ENCODE data around the gene ZNF783.

Gene ZNF783

DNA sequence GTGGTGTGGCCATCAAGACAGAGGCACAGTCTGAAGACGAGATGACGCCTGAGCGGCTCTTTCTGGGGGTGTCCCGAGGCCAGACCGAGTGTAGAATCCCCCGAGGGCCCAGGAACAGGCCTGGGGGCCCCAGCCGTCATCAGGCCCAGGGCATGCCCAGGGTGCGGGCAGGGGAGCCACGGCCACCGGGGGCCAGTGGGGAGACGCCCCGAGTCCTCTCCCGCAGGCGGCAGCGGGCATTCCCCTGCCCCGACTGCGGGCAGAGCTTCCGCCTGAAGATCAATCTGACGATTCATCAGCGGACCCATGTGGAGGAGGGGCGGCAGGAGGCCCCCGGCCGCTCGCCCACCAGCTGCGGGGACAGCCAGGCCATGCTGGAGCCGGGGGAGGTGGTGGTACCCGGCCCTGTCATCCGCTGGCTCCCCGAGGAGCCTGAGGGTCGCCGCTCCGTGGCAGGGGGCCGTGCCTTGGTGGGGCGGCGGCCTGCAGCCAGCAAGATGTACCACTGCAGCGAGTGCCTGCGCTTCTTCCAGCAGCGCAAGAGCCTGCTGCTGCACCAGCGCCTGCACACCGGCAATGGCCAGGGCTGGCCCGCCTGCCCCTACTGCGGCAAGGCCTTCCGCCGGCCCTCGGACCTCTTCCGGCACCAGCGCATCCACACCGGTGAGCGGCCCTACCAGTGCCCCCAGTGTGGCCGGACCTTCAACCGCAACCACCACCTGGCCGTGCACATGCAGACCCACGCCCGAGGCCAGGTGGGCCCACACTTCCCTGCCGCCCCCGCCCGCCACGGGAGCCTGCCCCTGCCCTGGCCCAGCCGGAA is 19.7 kb downstream of the ZNF783 start:
- DNase-seq (ENCODE audit: low spot score) = no peak

DNA sequence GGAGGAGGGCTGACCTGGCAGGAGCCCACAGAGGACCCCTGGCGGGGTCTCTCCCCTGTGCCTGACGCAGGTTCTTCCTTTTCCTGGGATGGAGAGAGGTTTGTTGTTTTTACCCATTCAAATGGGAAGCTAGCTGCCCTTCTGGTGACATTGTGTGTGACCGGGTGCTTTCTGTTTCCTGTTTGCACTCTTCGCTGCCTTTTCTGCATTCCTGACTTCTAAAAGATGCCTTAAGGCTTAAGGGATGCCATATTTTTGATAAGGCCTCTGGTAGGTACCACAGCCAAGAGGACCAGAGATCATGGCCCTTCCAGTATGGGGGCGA is 20.3 kb downstream of the ZNF783 start:
- no peak for DNase-seq (ENCODE audit: low spot score)

DNA sequence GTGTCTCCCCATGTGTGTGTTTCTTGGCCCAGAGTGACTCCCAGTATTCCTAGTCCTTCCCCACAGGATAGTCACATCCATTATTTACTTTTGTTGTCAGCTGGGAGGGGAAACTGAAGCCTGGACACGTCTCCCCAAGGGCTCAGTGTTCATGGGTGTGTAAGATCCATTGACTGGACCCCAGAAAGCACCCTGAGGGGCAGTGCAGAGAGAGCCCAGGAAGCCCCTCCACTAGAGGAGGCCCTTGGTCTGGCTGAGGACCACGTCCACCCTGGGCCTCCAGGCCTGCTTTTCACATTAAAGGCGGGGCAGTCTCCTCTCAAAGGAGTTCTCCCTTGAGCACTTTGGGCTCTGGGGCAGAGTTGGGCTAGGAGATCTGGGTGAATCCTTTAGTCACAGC is 21.3 kb downstream of the ZNF783 start:
- no peak for DNase-seq (ENCODE audit: low spot score)

DNA sequence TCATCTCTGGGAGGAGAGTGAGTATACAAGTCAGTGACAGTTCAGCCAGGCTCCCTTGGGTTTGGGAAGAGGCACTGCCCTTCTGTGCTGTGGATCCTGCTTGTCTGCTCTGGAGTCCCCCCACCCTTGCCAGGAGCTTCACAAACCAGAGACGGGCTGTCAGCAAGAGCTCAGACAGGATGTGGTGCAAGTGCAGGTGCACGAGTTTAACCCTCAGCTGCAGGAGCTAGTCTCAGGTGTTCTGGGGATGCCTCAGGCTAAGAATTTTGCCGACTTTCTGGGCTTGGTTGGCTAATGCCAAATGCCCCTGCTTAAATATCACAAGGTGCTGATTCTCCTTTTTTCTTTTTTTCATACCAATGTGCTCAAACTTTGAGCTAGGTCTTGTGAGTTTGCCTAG is 22.3 kb downstream of the ZNF783 start:
- DNase-seq (ENCODE audit: low spot score) = no peak

DNA sequence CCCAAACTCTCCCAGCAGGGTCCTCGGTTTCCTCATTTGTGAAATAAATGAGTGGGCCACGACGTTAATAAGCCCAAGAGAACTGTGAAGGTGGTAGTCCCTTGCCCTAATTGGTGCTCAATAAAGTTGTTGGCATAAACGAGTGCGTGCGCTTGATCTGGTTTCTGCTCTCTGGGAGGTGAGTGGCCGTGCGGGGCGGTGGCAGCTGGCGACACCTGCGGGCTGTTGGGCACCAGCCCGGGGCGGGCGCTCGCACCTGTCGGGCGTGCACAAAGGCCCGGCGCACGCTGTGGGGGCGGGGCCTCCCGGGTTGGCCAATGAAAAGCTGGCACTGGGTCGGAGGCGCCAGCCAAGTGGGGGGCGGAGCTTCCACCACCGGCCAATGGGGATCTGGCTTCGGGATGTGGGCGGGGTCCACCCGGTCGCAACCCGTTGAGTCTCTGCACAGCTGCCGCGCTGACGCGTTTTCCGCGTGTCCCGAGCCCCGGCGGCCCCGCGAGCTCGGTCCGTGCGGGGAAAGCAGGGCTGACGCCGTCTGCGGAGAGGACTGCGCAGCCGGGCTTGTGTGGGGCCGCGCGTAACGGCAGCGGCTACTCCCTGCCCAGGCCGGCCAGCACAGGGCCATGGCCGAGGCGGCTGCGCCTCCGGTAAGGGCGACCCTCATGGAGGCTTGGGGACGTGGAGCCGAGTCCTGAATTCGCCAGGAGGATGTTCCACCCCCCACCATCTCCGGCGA is 23.0 kb downstream of the ZNF783 start:
- peak; percentile 90 for DNase-seq (ENCODE audit: low spot score)

DNA sequence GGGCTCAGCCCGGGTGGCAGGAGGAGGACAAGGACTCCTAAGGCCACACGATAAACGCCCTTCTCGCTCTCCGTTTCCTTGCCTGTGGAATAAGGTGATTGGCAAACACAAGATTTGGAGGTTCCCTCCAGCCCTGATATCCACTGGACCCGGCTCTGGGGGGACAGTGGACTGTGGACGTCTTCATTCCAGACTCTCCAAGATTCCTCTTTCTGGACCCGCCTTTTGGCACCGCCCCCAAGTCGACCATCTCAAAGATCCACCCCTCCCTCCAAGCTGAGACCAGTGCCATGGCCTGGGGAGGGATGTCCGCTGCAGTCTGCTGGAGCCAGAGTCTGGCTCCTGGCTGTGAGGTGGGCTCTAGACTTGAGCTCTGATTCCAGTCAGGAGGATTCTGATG is 23.6 kb downstream of the ZNF783 start:
- no peak for DNase-seq (ENCODE audit: low spot score)

DNA sequence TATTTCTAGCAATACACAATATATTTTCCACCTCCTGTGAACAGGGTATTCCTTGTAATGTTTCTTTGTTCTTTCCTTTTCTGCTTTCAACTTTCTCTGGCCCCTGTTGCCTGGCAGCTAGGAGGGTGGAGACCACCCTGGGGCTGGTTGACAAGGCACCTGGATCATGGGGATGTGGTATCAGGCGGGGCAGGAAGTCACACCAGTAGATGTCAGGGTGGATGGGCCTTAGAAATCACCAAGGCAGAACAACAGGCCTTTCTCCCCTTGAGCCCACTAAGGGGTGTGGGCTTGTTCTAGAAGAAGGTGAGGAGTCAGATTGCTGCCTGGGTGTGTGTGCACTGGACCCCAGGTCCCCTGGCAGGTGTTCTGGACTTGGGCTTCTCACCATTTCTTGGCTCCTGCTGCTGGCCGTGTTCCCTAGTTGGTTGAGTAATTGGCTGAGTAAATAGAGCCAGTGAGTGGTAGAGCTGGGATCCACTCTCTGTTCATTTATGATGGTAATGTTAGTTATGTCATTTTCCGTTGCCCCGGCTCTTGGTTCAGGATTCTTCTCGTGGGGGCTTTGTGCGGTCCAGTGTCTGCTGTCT is 24.9 kb downstream of the ZNF783 start:
- DNase-seq (ENCODE audit: low spot score) = no peak

DNA sequence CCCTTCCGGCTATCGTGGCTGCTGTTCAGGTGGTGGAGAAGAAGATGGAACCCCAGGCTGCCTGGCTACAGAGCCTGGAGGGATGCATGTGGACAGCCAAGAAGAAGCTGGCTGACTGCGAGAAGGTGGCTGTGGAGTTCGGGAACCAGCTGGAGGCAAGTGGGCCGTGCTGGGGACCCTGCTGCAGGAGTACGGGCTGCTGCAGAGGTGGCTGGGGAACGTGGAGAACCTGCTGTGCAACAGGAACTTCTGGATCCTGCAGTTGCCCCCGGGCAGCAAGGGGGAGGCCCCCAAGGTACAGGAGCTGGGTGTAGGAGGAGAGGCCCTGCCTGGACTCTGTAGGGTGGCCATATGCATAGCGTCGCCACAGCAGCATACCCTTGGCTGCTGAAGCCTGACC is 25.6 kb downstream of the ZNF783 start:
- DNase-seq (ENCODE audit: low spot score) = no peak

DNA sequence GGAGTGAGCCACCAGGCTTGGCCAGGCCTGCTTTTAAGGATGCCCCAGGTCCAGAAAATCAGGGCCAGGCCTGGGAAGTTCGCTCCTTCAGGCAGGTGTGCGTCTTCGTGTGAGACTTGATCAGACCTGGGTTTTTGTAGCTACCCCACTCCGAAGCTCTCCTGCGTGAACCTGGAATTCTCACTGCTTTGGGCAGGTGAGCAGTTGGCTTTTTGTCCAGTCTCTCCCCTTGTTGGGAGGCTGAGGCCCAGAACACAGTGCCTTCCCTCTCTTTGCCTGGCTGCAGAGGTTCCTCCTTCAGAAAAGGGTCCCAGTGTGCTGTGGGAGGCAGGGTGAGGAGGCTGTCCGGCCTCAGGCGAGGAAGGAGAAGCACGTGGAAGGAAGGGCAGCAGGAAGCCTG is 27.3 kb downstream of the ZNF783 start:
- no peak for DNase-seq (ENCODE audit: low spot score)

DNA sequence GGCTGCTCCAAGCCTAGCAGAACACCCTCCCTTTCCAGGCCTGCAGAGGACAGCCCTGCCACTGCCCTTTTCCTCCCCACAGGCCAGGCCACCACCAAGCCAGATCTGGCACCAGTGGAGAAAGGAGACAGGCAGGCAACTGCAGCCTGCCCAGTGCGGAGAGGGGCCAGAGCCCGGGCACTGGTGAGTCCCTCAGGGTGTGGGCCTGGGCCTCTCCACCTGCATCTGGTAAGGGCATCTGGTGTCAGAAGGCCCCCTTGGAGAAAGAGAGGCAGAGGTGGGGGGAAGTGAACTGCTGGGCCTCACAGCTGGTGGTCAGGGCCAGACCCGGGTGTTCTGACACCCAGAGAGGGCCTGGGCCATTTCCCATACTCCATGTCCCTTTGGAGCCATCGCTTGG is 27.9 kb downstream of the ZNF783 start:
- DNase-seq (ENCODE audit: low spot score) = no peak

DNA sequence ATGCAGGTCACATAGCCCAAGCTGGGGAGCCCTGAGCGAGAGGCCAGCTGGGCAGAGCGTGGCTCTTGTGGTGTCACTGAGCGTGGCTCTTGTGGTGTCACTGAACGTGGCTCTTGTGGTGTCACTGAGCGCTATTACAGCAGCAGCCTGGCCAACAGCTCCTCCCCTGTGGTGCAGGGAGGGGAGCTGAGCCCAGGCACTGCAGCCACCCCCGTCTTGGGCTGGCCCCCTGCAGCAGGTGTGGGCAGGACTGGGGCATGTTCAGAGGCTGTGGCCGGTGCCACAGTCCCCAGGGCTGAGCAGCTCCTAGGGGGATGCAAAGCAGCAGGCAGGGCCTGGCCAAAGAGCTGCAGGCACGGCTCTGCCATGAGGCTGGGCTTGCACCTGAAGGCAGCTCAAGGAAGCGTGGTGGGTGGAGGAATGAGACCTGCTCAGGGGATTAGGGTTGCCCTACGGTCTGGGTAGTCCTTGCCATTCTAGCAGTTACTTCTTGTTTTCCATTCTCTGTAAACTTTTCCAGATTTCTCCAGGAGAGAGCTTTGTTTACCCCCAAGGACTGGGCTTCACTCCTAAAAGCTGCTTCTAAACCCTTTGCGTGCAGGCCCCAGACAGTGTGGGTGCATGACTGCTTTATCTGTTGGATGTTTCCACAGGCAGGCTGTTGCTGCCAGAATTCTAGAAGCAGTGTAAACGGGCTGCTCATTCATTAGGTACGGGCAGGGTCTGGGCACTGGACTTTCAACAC is 29.2 kb downstream of the ZNF783 start:
- no peak for DNase-seq (ENCODE audit: low spot score)

DNA sequence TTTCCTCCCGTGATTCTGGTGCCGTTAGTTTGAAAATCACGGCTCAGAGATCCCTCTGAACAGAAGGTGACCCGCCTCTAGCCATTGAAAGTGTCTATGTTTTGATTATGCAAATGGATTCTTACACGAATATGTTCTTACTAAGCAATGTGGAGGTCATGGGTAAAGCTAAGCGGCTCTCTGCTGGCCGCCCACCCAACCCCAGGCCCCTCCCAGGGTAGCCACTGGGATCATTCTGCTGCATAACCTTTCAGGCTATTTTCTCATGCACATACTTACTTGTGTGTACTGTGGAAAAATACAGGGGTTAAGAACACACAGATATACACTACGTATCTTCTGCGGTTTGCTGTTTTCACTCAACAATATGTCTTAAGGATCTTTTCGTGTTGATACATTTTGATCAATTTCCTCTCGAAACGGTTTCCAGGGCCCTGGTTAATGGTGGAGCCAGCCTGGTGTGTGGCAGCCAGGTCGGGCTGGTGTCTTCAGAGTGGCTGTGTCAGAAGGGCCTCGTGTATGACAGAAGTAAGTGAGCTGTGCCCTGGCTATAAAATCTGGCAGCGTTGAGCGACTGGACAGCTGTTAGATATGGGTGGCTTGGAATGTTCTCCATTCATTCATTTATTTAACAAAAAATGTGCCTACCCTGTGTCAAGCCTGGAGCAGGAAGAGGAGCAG is 29.9 kb downstream of the ZNF783 start:
- DNase-seq (ENCODE audit: low spot score) = no peak

DNA sequence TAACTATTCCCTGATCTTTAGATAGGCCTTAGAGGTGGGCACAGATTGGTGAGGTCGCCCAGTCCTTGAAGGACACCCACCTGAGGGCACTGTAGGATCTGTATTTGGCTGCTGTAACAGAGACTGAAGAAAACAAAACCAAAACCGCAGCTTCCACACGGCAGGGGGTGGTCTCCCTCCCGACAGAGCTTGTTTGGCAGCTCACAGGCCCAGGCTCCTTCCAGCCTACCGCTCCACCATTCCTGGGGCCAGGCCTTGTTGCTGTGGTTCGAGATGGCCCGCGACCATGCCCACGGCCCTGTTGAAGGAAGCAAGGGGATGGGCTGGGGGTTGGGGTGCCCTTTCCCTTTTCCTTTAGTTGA is 30.4 kb downstream of the ZNF783 start:
- DNase-seq (ENCODE audit: low spot score) = no peak

DNA sequence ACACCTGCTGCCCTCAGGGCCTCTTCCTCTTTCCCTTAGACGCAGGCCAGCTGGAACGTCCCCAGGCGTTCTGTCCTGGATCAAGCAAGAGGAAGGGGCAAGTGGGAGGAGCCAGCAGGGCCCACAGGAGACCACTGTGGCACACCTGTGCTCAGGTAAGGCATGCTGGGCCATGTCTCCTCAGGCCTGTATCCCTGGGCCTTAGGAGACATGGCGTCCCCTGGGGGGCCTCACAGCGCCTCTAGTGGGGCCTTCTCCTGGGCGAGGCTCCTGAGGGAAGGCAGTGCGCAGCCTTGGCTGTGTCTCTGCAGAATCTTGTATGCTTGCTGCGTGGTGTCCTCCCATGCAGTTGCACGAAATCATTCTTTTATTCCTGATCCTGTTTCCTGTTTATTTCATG is 31.3 kb downstream of the ZNF783 start:
- DNase-seq (ENCODE audit: low spot score) = no peak

DNA sequence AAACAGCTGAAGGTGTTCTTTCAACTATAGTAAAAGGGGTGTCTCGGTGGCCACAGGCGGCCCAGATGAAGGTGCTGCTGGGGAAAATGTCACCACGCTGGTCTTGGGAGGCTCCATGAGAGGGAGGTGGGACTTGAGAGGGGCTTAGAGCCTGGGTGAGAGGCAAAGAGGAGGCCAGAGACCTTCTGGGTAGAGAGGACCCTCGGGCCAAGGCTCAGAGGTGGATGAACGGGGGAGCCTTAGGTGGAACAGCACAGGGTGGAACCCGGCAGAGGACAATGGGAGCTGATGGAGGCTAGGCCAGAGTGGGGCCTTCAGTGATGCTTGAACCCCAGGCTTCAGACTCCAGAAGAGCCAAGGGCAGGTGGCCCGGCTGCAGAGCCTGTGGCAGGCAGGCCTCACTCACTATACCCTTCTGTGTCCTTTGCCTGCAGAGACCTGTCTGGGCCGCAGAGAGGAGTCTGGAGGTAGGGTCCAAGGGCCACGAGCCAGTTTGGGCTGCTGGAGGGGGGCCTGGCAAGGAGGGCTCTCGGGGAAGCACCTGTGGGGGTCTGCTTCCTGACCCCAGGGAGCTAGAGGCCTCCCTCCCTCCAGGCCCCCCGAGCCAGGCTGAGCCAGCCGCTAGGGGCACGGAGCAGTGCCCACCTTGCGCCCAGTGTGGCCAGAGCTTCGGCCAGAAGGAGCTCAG is 32.1 kb downstream of the ZNF783 start:
- DNase-seq (ENCODE audit: low spot score) = no peak

DNA sequence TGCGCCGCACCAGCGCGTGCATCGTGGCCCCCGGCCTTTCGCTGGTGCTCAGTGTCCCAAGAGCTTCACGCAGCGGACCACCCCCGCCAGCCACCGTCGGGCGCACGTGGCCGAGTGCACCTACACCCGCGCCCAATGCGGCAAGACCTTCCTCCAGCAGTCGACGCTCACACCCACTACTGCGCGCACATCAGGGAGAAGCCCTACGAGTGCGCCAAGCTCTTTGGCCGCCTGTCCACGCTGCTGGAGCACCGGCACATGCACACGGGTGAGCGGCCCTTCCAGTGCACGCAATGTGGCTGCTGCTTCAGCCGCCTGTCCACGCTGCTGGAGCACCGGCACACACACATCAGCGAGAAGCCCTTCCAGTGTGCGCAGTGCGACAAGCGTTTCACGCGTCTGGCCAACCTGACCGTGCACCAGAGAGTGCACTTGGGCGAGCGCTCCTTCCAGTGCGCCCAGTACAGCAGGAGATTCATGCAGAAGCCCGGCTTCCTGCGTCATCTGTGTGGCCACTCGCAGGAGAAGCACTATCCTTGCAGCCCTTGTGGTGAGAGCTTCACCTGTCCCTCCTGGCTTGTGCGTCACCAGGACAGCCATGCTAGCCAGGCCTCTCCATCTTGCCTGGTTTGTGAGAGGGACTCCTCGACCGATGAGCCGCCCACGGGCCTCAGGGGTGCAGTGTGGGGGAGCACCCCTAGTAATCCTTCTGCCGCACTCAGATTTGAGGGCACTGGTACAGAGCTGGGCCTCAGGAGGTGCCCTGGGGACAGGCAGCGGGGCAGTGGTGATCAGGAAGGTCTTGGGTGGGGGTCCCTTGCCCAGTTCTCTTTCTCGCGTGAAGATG is 32.9 kb downstream of the ZNF783 start:
- DNase-seq (ENCODE audit: low spot score) = no peak

DNA sequence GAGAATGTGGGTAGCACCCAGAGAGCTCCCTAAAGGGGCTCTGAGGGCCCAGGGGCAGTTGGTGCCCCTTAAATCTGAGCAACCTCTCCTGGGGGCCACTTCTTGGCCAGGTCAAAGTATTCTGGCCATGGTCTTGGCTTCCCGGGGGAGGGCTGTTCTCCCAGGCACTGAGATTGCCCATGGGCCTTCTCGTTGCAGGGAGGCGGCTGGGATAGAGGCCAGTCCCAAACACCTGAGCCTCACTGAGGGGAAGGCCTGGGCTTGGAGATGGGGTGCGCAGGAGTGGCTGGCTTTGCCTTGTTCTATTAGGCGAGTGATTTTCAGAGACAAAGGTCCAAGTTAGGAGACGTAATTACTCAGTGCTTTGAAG is 33.5 kb downstream of the ZNF783 start:
- no peak for DNase-seq (ENCODE audit: low spot score)

DNA sequence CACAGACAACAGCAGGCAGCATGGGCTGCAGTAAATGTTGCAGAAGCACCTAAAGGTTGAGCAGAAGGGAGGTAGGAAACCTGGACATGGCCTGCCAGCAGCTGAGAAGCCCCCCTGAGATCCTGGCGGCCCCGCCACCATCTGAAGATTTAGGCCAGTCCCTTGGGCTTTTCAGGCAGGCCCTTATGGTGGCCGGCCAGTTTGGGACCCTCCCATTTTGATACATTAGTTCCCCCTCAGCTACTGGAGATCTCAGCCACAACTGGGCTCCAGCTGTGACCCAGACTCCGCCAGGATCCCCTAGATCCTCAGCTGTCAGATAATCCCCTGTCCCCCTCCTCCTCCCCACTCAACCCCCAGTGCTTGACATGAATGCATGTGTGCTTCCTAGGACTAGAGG is 34.4 kb downstream of the ZNF783 start:
- no peak for DNase-seq (ENCODE audit: low spot score)

DNA sequence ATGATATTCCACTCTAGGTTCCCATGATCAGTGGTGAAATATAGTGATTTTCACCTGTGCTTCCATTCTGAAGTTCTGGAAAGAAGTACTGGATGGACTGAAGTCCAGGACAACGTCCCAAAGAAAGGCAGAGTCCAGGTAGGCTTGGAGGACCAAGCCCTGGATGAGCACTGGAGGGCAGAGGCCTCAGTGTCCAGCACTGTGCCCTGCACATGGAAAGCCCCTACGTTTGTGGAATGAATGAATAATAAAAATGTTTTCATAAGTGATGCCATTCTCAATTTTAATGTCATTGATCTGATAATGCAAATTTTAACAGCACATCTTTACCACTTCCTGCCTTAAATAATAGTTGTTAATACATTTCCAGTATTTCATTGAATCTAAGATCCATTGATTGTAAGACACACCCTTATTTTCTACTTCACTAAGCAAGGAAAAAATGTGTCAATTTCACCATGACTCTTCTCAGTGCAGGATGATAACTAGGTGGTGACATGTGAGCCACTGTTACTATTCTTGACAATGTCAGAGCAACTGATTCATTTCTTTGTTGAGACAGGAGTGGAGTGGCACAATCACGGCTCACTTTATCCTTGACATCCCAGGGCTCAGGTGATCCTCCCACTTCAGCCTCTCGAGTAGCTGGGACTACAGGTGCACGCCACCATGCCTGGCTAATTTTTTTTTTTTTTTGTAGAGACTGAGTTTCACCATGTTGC is 35.2 kb downstream of the ZNF783 start:
- DNase-seq (ENCODE audit: low spot score) = no peak

All from hematopoietic multipotent progenitor cell treated with erythropoietin and hydrocortisone succinate and interleukin-3 and kit ligand, for 15 days (in vitro differentiated cells).